ENCODE measurements around the gene MAD1L1.

MAD1L1 gene

GRCh38 chr7:1953199-1954190, 279.2 kb downstream of the MAD1L1 start:
- no peak for DNase-seq (ENCODE audit: low read depth in 2 of 2)

DNA sequence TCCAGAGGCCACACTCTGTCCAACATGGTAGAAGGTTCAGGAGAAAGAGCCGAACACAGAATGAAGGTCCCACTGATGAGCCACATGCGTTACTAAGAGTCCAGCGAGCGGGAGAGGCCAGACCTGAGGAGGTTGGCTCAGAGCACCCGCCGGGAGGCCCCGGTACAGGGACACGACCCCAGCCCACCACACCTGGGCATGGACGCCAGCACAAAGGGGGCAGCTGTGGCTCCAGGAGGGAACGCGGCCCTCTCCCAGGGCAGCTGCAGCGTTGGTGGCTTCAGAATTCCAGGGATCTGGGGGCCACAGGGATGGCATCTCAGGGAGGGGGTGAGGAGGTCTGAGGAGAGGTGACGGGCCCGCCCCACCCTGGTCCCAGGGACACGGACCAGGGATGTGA, 280.0 kb downstream of the MAD1L1 start:
- DNase-seq (ENCODE audit: low read depth in 2 of 2) = no peak

- DNase-seq (ENCODE audit: low read depth in 2 of 2) = no peak
Measured at GRCh38 chr7:1952169-1952760, 280.5 kb downstream of the MAD1L1 start.

DNA sequence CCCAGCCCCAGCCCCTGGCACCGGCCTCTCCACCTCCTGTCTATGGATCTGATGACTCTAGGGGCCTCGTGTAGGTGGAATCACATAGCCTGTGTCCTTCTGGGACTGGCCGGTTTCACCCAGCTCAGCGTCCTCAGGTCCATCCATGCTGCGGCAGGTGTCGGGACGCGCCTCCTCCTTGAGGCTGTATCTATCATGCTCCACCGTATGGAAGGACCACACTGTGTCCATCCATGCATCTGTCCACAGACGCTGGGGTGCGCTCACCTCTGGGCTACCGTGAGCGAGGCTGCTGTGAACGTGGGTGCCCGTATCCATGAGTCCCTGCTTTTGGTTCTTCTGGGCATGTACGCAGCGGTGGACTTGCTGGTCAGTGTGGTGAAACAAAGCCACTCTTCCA, 281.1 kb downstream of the MAD1L1 start:
- no peak for DNase-seq (ENCODE audit: low read depth in 2 of 2)

- no peak for DNase-seq (ENCODE audit: low read depth in 2 of 2)
Measured at GRCh38 chr7:1951159-1951536, 281.6 kb downstream of the MAD1L1 start.

GRCh38 chr7:1950452-1951158, 282.1 kb downstream of the MAD1L1 start:
- no peak for DNase-seq (ENCODE audit: low read depth in 2 of 2)

DNA sequence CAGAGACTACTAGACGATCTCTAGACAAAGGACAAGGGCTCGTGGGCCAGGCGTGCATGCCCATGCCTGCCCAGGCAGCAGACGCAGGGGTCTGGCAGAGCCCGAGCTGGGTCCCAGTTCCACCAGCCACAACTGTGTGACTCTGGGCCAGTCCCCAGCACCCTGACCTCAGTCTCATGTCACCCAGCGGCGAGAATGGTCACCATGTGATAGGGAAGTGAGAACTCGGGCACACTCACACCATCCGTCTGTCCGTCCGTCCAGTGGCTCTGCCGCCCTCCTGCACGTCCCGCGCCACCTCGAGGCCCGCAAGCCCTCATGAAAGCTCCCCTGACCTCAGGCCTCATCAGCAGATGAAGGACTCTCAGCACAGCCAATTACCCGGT, 282.7 kb downstream of the MAD1L1 start:
- DNase-seq (ENCODE audit: low read depth in 2 of 2) = no peak

GRCh38 chr7:1949681-1950055, 283.1 kb downstream of the MAD1L1 start:
- no peak for DNase-seq (ENCODE audit: low read depth in 2 of 2)

GRCh38 chr7:1948887-1949680, 283.7 kb downstream of the MAD1L1 start:
- DNase-seq (ENCODE audit: low read depth in 2 of 2) = no peak

GRCh38 chr7:1948301-1948796, 284.4 kb downstream of the MAD1L1 start:
- no peak for DNase-seq (ENCODE audit: low read depth in 2 of 2)

GRCh38 chr7:1947586-1948217, 285.0 kb downstream of the MAD1L1 start:
- DNase-seq (ENCODE audit: low read depth in 2 of 2) = no peak

DNA sequence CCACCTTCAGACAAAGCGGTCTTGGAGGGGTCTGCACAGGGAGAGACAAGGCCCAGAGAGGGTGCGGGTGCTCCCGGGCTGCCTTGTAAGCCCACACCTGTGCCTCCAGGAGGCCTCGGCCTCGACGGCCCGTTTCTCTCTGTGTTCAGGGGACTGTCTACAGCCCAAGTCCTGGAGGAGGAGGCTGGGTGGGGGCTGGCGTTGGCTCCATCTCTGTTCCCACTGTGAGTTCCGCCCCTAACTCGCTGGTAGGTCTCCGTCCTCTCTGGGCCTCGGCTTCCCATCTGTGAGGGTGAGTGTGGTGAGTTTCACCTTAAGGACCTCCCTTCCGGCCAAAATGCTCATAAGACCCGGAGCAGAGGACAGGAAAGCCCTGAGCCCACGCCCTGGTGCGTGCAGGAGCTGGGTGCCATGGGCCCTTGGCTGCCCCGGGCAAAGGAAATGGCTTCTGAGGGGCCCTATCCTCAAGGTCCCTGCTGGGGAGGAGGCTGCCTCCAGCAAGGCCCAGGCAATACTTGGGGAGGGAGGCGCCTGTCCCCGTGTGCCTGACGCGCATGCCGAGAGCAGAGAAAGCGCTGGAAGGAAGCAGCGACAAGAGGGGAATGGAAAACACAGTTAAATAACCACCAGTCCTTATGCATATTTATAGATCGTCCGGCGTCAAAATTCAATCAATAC, 285.8 kb downstream of the MAD1L1 start:
- no peak for DNase-seq (ENCODE audit: low read depth in 2 of 2)

GRCh38 chr7:1946025-1946772, 286.5 kb downstream of the MAD1L1 start:
- no peak for DNase-seq (ENCODE audit: low read depth in 2 of 2)

GRCh38 chr7:1945558-1945957, 287.2 kb downstream of the MAD1L1 start:
- DNase-seq (ENCODE audit: low read depth in 2 of 2) = no peak

DNA sequence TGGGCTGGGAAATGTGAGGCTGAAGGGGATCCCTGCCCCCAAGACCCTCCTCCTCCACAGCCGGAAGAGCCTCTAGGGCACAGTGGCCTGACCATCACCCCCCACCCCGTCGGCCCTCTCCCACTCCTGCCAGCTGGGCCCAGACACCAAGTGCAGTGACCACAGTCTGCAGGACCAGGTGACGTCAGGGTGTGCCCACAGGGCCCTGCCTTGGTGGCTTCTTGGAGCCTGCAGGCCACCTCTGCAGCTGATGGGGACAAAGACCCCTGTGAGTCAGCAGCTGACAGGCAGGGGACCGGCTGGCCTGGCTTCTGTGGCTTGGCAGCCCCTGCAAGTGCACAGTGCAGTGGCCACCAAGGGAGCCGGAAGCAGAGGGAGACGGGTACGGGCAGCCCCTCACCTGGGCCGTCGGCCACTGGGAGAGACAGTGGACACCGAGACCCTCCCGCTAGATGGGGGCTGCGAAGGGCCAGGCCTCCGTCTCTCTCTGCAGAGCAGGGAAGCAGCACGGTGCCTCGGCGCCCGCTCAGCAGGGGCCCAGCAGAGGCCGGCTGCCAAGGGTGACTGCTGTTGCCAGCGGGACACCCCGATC, 288.0 kb downstream of the MAD1L1 start:
- DNase-seq (ENCODE audit: low read depth in 2 of 2) = no peak

- DNase-seq (ENCODE audit: low read depth in 2 of 2) = no peak
Measured at GRCh38 chr7:1943933-1944618, 288.7 kb downstream of the MAD1L1 start.

GRCh38 chr7:1943326-1943725, 289.4 kb downstream of the MAD1L1 start:
- no peak for DNase-seq (ENCODE audit: low read depth in 2 of 2)

- no peak for DNase-seq (ENCODE audit: low read depth in 2 of 2)
Measured at GRCh38 chr7:1942941-1943289, 289.8 kb downstream of the MAD1L1 start.
